Mucosa of rectum (tissue), 2 donors: ENCODE data around the gene CD74.

ENCODE experiments used
- H3K27ac ChIP-seq, 2 donors: one replicate each; pipeline ENCODE4 v1.7.0; 2013; ENCODE audit warnings: inconsistent platforms in 2 of 2, low read depth in 2 of 2, low read length in 2 of 2
- H3K27me3 ChIP-seq, 2 donors: one replicate each; pipeline ENCODE4 v1.7.0; 2013; ENCODE audit warnings: low read length in 2 of 2; ENCODE audit not compliant: control insufficient read depth in 2 of 2, insufficient read depth in 2 of 2
- H3K36me3 ChIP-seq, 2 donors: one replicate each; pipeline ENCODE4 v1.7.0; 2013; ENCODE audit warnings: low read length in 2 of 2; ENCODE audit not compliant: control insufficient read depth in 2 of 2, insufficient read depth in 2 of 2
- H3K4me1 ChIP-seq, 2 donors: one replicate each; pipeline ENCODE4 v1.7.0; 2013; ENCODE audit warnings: low read length in 2 of 2, mild to moderate bottlenecking in 1 of 2; ENCODE audit not compliant: control insufficient read depth in 2 of 2, insufficient read depth in 2 of 2
- H3K4me3 ChIP-seq, 2 donors: one replicate each; pipeline ENCODE4 v1.7.0; 2013; ENCODE audit warnings: low read length in 2 of 2
- H3K9ac ChIP-seq, 2 donors: one replicate each; pipeline ENCODE4 v1.7.0; 2013; ENCODE audit warnings: low read length in 2 of 2, low read depth in 1 of 2, mild to moderate bottlenecking in 1 of 2
- H3K9me3 ChIP-seq, 2 donors: one replicate each; pipeline ENCODE4 v1.7.0; 2013; ENCODE audit warnings: low read length in 2 of 2; ENCODE audit not compliant: control insufficient read depth in 2 of 2
- donor health status: healthy.
- donor health status: Normal muscosa, but diverticular disease.

Gene CD74

GRCh38 chr5:150364004-150364403 is 48.7 kb downstream of the CD74 start:
- Histone ChIP-seq H3K9ac (no peak overlapping the region), H3K27ac (no peak overlapping the region), H3K27me3 (no peaks in the 10 kb centered on the region), H3K36me3 (peaks cover 51 to 57% of the 10 kb centered on the region in 2 donors), H3K4me1 (no peaks in the 10 kb centered on the region), H3K9me3 (no peaks in the 10 kb centered on the region), H3K4me3 (no peak overlapping the region)

DNA sequence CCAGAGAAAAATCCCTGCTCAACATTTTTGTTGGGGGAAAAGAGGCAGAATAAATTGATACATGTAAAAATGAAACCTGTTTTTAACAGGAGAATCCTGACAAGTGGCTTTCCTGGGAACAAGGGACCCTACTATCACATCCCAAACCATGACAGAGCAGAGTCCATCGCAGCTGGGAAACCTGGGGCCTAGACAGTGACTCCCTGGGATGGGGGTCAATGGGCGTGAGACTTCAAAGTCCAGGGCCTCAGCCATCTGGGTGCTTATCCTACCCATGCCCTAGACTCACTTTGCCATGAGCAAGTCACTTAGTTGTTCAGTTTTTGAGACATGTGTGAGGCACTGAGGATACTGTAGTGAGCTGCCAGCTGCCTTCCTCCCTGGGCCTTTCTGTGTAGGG is 49.5 kb downstream of the CD74 start:
- no peak overlapping the region for H3K27ac ChIP-seq
- no peaks in the 10 kb centered on the region for H3K27me3 ChIP-seq
- H3K4me1 ChIP-seq = peaks cover 0 to 6% of the 10 kb centered on the region in 2 donors
- H3K9ac ChIP-seq = no peak overlapping the region
- H3K36me3 ChIP-seq = peaks cover 43 to 49% of the 10 kb centered on the region in 2 donors
- no peak overlapping the region for H3K4me3 ChIP-seq
- no peaks in the 10 kb centered on the region for H3K9me3 ChIP-seq

GRCh38 chr5:150361301-150361700 is 51.4 kb downstream of the CD74 start:
- no peaks in the 10 kb centered on the region for H3K27me3 ChIP-seq
- peaks cover 9 to 14% of the 10 kb centered on the region in 2 donors for H3K4me1 ChIP-seq
- H3K27ac ChIP-seq = no peak overlapping the region
- H3K9me3 ChIP-seq = no peaks in the 10 kb centered on the region
- H3K9ac ChIP-seq = no peak overlapping the region
- peaks cover 32 to 38% of the 10 kb centered on the region in 2 donors for H3K36me3 ChIP-seq
- no peak overlapping the region for H3K4me3 ChIP-seq

DNA sequence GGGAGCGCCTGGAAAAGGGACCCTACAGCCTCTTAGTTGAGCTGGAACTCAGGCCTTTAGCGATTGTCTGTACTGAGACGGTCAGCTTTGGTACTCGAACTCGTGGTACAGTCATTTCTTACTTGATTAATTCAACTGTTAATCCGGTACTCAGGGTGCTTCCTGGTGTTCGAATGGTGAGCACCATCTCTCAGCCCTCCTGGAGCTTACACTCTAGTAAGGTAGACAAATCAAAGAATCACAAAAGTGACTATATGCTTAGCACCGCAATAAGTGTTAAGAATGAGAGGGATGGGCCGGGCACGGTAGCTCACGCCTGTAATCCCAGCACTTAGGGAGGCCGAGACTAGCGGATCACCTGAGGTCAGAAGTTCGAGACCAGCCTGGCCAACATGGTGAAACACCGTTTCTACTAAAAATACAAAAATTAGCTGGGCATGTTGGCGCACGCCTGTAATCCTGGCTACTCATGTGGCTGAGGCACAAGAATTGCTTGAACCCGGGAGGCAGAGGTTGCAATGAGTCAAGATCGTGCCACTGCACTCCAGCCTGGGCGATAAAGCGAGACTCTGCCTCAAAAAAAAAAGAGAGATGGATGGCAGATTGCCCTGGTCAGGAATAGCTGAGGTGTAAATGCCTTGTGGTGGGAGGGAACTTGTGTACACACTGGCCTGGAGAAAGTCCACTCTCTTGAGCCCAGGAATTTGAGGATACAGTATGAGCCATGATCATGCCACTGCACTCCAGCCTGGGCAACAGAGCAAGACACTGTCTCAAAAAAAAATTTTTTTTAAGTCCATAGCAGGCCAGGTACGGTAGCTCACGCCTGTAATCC is 54.2 kb downstream of the CD74 start:
- peak overlapping the region; percentile 85 for H3K4me3 ChIP-seq
- no peaks in the 10 kb centered on the region for H3K9me3 ChIP-seq
- peaks cover 16 to 25% of the 10 kb centered on the region in 2 donors for H3K36me3 ChIP-seq
- no peaks in the 10 kb centered on the region for H3K27me3 ChIP-seq
- H3K4me1 ChIP-seq = peaks cover 18 to 25% of the 10 kb centered on the region in 2 donors
- H3K27ac ChIP-seq = no peak overlapping the region
- peak overlapping the region; percentile 61 to 73 for H3K9ac ChIP-seq

- H3K4me3 ChIP-seq = peak within 1 kb of the TSS; percentile 85
- H3K9me3 ChIP-seq = no peaks in the 10 kb centered on the region
- H3K36me3 ChIP-seq = peaks cover 14 to 16% of the 10 kb centered on the region in 2 donors
- H3K4me1 ChIP-seq = peaks cover 22 to 34% of the 10 kb centered on the region in 2 donors
- peak within 1 kb of the TSS; percentile 68 to 73 for H3K9ac ChIP-seq
- no peaks in the 10 kb centered on the region for H3K27me3 ChIP-seq
- H3K27ac ChIP-seq = peak within 1 kb of the TSS; percentile 61 to 65
These were observed 55.1 kb downstream of the CD74 start, which contains the start of gene TCOF1 for GRCh38 chr5:150357326-150358260. TCOF1 (plus strand) TSS chr5:150357697; CDS start chr5:150357747, 50 bp downstream.

GRCh38 chr5:150356575-150357294 is 56.0 kb downstream of the CD74 start:
- H3K27me3 ChIP-seq = no peaks in the 10 kb centered on the region
- peak overlapping the region; percentile 61 to 65 for H3K27ac ChIP-seq
- no peaks in the 10 kb centered on the region for H3K9me3 ChIP-seq
- peaks cover 24 to 38% of the 10 kb centered on the region in 2 donors for H3K4me1 ChIP-seq
- peaks cover 6 to 9% of the 10 kb centered on the region in 2 donors for H3K36me3 ChIP-seq
- H3K4me3 ChIP-seq = peak overlapping the region; percentile 58 to 78
- peak overlapping the region; percentile 39 to 68 for H3K9ac ChIP-seq

- Histone ChIP-seq H3K9ac (no peak overlapping the region), H3K4me3 (no peak overlapping the region), H3K36me3 (no peaks in the 10 kb centered on the region), H3K27me3 (no peaks in the 10 kb centered on the region), H3K9me3 (no peaks in the 10 kb centered on the region), H3K27ac (no peak overlapping the region), H3K4me1 (peaks cover 27 to 47% of the 10 kb centered on the region in 2 donors)
These were observed 56.9 kb downstream of the CD74 start for GRCh38 chr5:150355791-150356190.

GRCh38 chr5:150353032-150353675 is 59.6 kb downstream of the CD74 start:
- H3K9me3 ChIP-seq = no peaks in the 10 kb centered on the region
- peak overlapping the region; percentile 64 to 87 for H3K27ac ChIP-seq
- H3K36me3 ChIP-seq = no peaks in the 10 kb centered on the region
- H3K4me3 ChIP-seq = no peak overlapping the region
- H3K27me3 ChIP-seq = no peaks in the 10 kb centered on the region
- H3K9ac ChIP-seq = peak overlapping the region in 1 of 2 donors; percentile 52
- peaks cover 21 to 52% of the 10 kb centered on the region in 2 donors for H3K4me1 ChIP-seq
